GM12892 (cell line): ENCODE results near the gene RO60.

Experiments
- POLR2A ChIP-seq: IDR thresholded peaks from 2 replicates; pipeline ENCODE4 v1.6.1; 2011; ENCODE audit warnings: low read depth, low read length, control low read depth
- POLR2AphosphoS5 ChIP-seq: IDR thresholded peaks from 2 replicates; pipeline ENCODE4 v1.6.1; 2011; ENCODE audit warnings: low read depth, low read length, control low read depth

DNA sequence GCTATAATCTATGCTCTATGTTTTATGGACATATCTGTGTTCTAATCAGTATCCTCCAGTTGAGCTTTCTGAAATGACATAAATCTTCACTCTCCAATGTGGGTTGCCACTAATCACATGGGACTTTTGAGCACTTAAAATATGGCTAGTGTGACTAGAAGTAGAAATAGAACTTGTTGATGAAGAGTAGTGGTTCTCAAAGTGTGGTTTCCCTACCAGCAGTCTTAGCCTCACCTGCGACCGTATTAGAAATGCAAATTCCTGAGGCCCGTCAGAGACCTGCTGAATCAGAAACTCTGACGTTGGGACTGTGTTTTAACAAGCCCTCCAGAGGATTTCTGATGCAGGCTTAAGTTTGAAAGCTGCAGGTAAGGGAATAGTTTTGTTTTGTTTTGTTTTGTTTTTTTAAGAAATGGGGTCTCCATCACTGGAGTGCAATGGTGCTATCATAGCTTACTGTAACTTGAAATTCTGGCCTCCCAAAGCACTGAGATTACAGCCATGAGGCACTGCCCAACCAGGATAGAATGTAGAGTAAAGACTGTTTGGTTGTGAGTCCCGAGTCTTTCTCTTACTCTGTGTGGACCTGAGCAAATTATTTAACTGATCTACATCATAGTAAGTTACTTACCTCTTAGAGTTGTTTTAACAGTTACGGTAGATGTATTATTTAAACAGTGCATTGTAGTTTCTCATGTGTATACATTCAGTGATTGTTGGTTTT, 24.1 kb downstream of the RO60 start:
- TF ChIP-seq POLR2A = no peak
- no peak for TF ChIP-seq POLR2AphosphoS5
